ENCODE data around the gene ADAMTS17.

Gene ADAMTS17

GRCh38 chr15:100123611-100124010 lies 218.2 kb downstream of the ADAMTS17 start:
- peak; percentile 10 for DNase-seq

- DNase-seq = no peak
Measured at GRCh38 chr15:100121285-100121684, 220.5 kb downstream of the ADAMTS17 start.

- DNase-seq = no peak
Measured at GRCh38 chr15:100120111-100120510, 221.7 kb downstream of the ADAMTS17 start.

GRCh38 chr15:100118546-100118945 lies 223.2 kb downstream of the ADAMTS17 start:
- DNase-seq = no peak

- no peak for DNase-seq
Measured at GRCh38 chr15:100116416-100117190, 225.2 kb downstream of the ADAMTS17 start.

- DNase-seq = no peak
Measured at GRCh38 chr15:100115711-100116090, 226.1 kb downstream of the ADAMTS17 start.

- DNase-seq = no peak
Measured at GRCh38 chr15:100115066-100115710, 226.6 kb downstream of the ADAMTS17 start.

- DNase-seq = no peak
Measured at GRCh38 chr15:100114571-100114970, 227.2 kb downstream of the ADAMTS17 start.

GRCh38 chr15:100114100-100114499 lies 227.7 kb downstream of the ADAMTS17 start:
- no peak for DNase-seq

GRCh38 chr15:100113351-100114080 lies 228.3 kb downstream of the ADAMTS17 start:
- DNase-seq = peak; percentile 50

- DNase-seq = peak; percentile 54
Measured at GRCh38 chr15:100112636-100113305, 229.0 kb downstream of the ADAMTS17 start.

GRCh38 chr15:100112061-100112420 lies 229.7 kb downstream of the ADAMTS17 start:
- DNase-seq = peak; percentile 61

GRCh38 chr15:100111125-100112060 lies 230.4 kb downstream of the ADAMTS17 start:
- peak; percentile 71 for DNase-seq

- peak; percentile 44 for DNase-seq
Measured at GRCh38 chr15:100109486-100110035, 232.2 kb downstream of the ADAMTS17 start.

GRCh38 chr15:100108846-100109245 lies 232.9 kb downstream of the ADAMTS17 start:
- peak; percentile 54 for DNase-seq

- peak; percentile 16 for DNase-seq
Measured at GRCh38 chr15:100108346-100108745, 233.4 kb downstream of the ADAMTS17 start.

GRCh38 chr15:100107606-100108225 lies 234.1 kb downstream of the ADAMTS17 start:
- peak; percentile 34 for DNase-seq

GRCh38 chr15:100107151-100107550 lies 234.6 kb downstream of the ADAMTS17 start:
- DNase-seq = peak; percentile 45

- peak; percentile 28 for DNase-seq
Measured at GRCh38 chr15:100106732-100107131, 235.0 kb downstream of the ADAMTS17 start.

GRCh38 chr15:100105101-100105500 lies 236.7 kb downstream of the ADAMTS17 start:
- peak; percentile 24 for DNase-seq

GRCh38 chr15:100104245-100104644 lies 237.5 kb downstream of the ADAMTS17 start:
- DNase-seq = no peak

All from activated effector memory CD4-positive, alpha-beta T cell treated with anti-CD3 and anti-CD28 coated beads, Interleukin-2, amount 50 U/mL, for 16 hours (primary cell).